ENCODE results near the gene CA11. TPM values are rescaled to one million over a fixed set of nuclear protein-coding genes. Genes with fewer than 3 reads are reported as not detected.

Gene CA11
- total RNA-seq, 1 donor from 2014 or later = 9.5 TPM

GRCh38 chr19:48646722-48647216, 782 bp upstream of the CA11 start:
- Histone ChIP-seq H3K9me3 (ENCODE audit: insufficient read depth, low read depth, low read length) (no peaks in the 10 kb centered on the region), H3K27me3 (ENCODE audit: insufficient read depth, low read length) (no peaks in the 10 kb centered on the region), H3K4me1 (ENCODE audit: insufficient read depth, low read length) (peaks cover 19% of the 10 kb centered on the region), H3K79me2 (ENCODE audit: insufficient read depth, low read length) (no peaks in the 10 kb centered on the region), H2AFZ (ENCODE audit: low read depth, low read length) (peak overlapping the region; percentile 86), H3K27ac (ENCODE audit: low read depth, low read length) (no peak overlapping the region), H4K20me1 (ENCODE audit: insufficient read depth, low read length) (no peaks in the 10 kb centered on the region), H3K36me3 (ENCODE audit: insufficient read depth, low read length) (no peaks in the 10 kb centered on the region), H3K4me2 (ENCODE audit: low read length) (peak overlapping the region; percentile 98), H3K9ac (ENCODE audit: low read length) (no peak overlapping the region), H3K4me3 (ENCODE audit: insufficient read depth, low read depth, low read length) (no peak overlapping the region)
- H3K9me3 Mint-ChIP-seq (ENCODE audit: unreplicated experiment) = no peaks in the 10 kb centered on the region
- DNase-seq (ENCODE audit: low read depth) (peak; percentile 56), FAIRE-seq (no peak)
- H3K4me3 Mint-ChIP-seq (ENCODE audit: unreplicated experiment) = peak overlapping the region; percentile 30
- TF ChIP-seq CTCF (IDR thresholded peaks at IDR 0.05; ENCODE audit: insufficient read depth, low read depth, low read length) = no peak
- no peak for TF ChIP-seq EZH2 (IDR thresholded peaks at IDR 0.05; ENCODE audit: insufficient read depth, low read length)
- no peak overlapping the region for H3K27ac Mint-ChIP-seq (ENCODE audit: unreplicated experiment)
- H3K4me1 Mint-ChIP-seq (ENCODE audit: low read depth, unreplicated experiment) = peaks cover 4% of the 10 kb centered on the region
- H3K27me3 Mint-ChIP-seq (ENCODE audit: low read depth, unreplicated experiment) = peaks cover 2% of the 10 kb centered on the region
- peaks cover 2% of the 10 kb centered on the region for H3K36me3 Mint-ChIP-seq (ENCODE audit: low read depth, unreplicated experiment)

- H3K4me1 Mint-ChIP-seq (ENCODE audit: low read depth, unreplicated experiment) = peaks cover 4% of the 10 kb centered on the region
- Histone ChIP-seq H3K27me3 (ENCODE audit: insufficient read depth, low read length) (no peaks in the 10 kb centered on the region), H3K36me3 (ENCODE audit: insufficient read depth, low read length) (no peaks in the 10 kb centered on the region), H3K9me3 (ENCODE audit: insufficient read depth, low read depth, low read length) (no peaks in the 10 kb centered on the region), H2AFZ (ENCODE audit: low read depth, low read length) (peak overlapping the region; percentile 86), H4K20me1 (ENCODE audit: insufficient read depth, low read length) (no peaks in the 10 kb centered on the region), H3K27ac (ENCODE audit: low read depth, low read length) (no peak overlapping the region), H3K4me3 (ENCODE audit: insufficient read depth, low read depth, low read length) (peak overlapping the region; percentile 32), H3K9ac (ENCODE audit: low read length) (peak overlapping the region; percentile 74), H3K79me2 (ENCODE audit: insufficient read depth, low read length) (no peaks in the 10 kb centered on the region), H3K4me1 (ENCODE audit: insufficient read depth, low read length) (peaks cover 19% of the 10 kb centered on the region), H3K4me2 (ENCODE audit: low read length) (peak overlapping the region; percentile 98)
- H3K4me3 Mint-ChIP-seq (ENCODE audit: unreplicated experiment) = peak overlapping the region; percentile 85
- peaks cover 2% of the 10 kb centered on the region for H3K27me3 Mint-ChIP-seq (ENCODE audit: low read depth, unreplicated experiment)
- no peak for FAIRE-seq
- H3K36me3 Mint-ChIP-seq (ENCODE audit: low read depth, unreplicated experiment) = peaks cover 2% of the 10 kb centered on the region
- H3K9me3 Mint-ChIP-seq (ENCODE audit: unreplicated experiment) = no peaks in the 10 kb centered on the region
- no peak for DNase-seq (ENCODE audit: low read depth)
- no peak overlapping the region for H3K27ac Mint-ChIP-seq (ENCODE audit: unreplicated experiment)
- no peak for TF ChIP-seq EZH2 (IDR thresholded peaks at IDR 0.05; ENCODE audit: insufficient read depth, low read length)
- TF ChIP-seq CTCF (IDR thresholded peaks at IDR 0.05; ENCODE audit: insufficient read depth, low read depth, low read length) = no peak
Observed at GRCh38 chr19:48645620-48646000, 377 bp downstream of the CA11 start.

GRCh38 chr19:48644839-48645619, 958 bp downstream of the CA11 start:
- Mint-ChIP-seq H3K4me3 (ENCODE audit: unreplicated experiment) (peak overlapping the region; percentile 85), H3K36me3 (ENCODE audit: low read depth, unreplicated experiment) (peaks cover 2% of the 10 kb centered on the region), H3K4me1 (ENCODE audit: low read depth, unreplicated experiment) (peaks cover 4% of the 10 kb centered on the region), H3K9me3 (ENCODE audit: unreplicated experiment) (no peaks in the 10 kb centered on the region), H3K27me3 (ENCODE audit: low read depth, unreplicated experiment) (peaks cover 2% of the 10 kb centered on the region), H3K27ac (ENCODE audit: unreplicated experiment) (peak overlapping the region; percentile 42)
- no peak for DNase-seq (ENCODE audit: low read depth)
- Histone ChIP-seq H3K27me3 (ENCODE audit: insufficient read depth, low read length) (no peaks in the 10 kb centered on the region), H3K4me1 (ENCODE audit: insufficient read depth, low read length) (peaks cover 19% of the 10 kb centered on the region), H4K20me1 (ENCODE audit: insufficient read depth, low read length) (no peaks in the 10 kb centered on the region), H3K4me2 (ENCODE audit: low read length) (peak overlapping the region; percentile 98), H3K36me3 (ENCODE audit: insufficient read depth, low read length) (no peaks in the 10 kb centered on the region), H3K79me2 (ENCODE audit: insufficient read depth, low read length) (no peaks in the 10 kb centered on the region), H3K4me3 (ENCODE audit: insufficient read depth, low read depth, low read length) (peak overlapping the region; percentile 32), H2AFZ (ENCODE audit: low read depth, low read length) (peak overlapping the region; percentile 86), H3K9ac (ENCODE audit: low read length) (no peak overlapping the region), H3K9me3 (ENCODE audit: insufficient read depth, low read depth, low read length) (no peaks in the 10 kb centered on the region), H3K27ac (ENCODE audit: low read depth, low read length) (no peak overlapping the region)
- no peak for TF ChIP-seq CTCF (IDR thresholded peaks at IDR 0.05; ENCODE audit: insufficient read depth, low read depth, low read length)
- TF ChIP-seq EZH2 (IDR thresholded peaks at IDR 0.05; ENCODE audit: insufficient read depth, low read length) = no peak
- FAIRE-seq = no peak
